Measurements from ENCODE around the gene CREBRF. TPM values are rescaled to one million over a fixed set of nuclear protein-coding genes. Genes with fewer than 3 reads are reported as not detected.

Gene CREBRF
- total and polyA plus RNA-seq, 4 experiments from 2014 or later: 54.8 to 102 (median 97.3) TPM

GRCh38 chr5:173035904-173036707 lies 20.0 kb upstream of the CREBRF start:
- Mint-ChIP-seq H3K27me3 (no peaks in the 10 kb centered on the region), H3K4me3 (peak overlapping the region; percentile 80 to 95 (median 86)), H3K9me3 (peaks cover 0 to 2% (median 0%) of the 10 kb centered on the region in 8 donors), H3K27ac (peak overlapping the region; percentile 90 to 97 (median 95)), H3K4me1 (peaks cover 39 to 64% (median 54%) of the 10 kb centered on the region in 4 donors), H3K36me3 (peaks cover 3 to 13% of the 10 kb centered on the region in 2 donors)
- peak in 1 of 5 donors; percentile 40 for DNase-seq
- peak overlapping the region; percentile 71 for H3K27ac ChIP-seq (ENCODE audit: low read depth, low read length)
- intact Hi-C loops (cut with micrococcal nuclease): loop anchor here (1.0 to 2.0 kb wide), 2 partner anchors 19 to 51 kb away; no protein-coding TSS in a partner anchor
- peaks cover 6% of the 10 kb centered on the region for H3K36me3 ChIP-seq (ENCODE audit: insufficient read depth, low read length)
- H3K4me1 ChIP-seq (ENCODE audit: insufficient read depth, low read length): peaks cover 46% of the 10 kb centered on the region
- no peaks in the 10 kb centered on the region for H3K9me3 ChIP-seq (ENCODE audit: control insufficient read depth in 1 of 2, low read length in 2 of 2)
- H3K4me3 ChIP-seq (ENCODE audit: low read length in 2 of 2): peak overlapping the region; percentile 44 to 47
- no peaks in the 10 kb centered on the region for H3K27me3 ChIP-seq (ENCODE audit: insufficient read depth, low read length)
- POLR2A ChIA-PET (ENCODE audit: partially characterized antibody): interaction anchor here (1.0 to 3.0 kb wide), 9 partner anchors 8 to 264 kb away, joined by 3 to 37 read pairs (median 6); partner anchors contain the start of genes ATP6V0E1, BNIP1 and RPL26L1
- CTCF ChIA-PET (ENCODE audit: partially characterized antibody): interaction anchor here (1.0 to 2.2 kb wide), 7 partner anchors 13 to 743 kb away, joined by 3 to 18 read pairs (median 4); partner anchors contain the start of genes ATP6V0E1 and BNIP1

GRCh38 chr5:173039188-173039587 lies 17.0 kb upstream of the CREBRF start:
- intact Hi-C loops (cut with micrococcal nuclease): no loop called here
- H3K27me3 Mint-ChIP-seq: no peaks in the 10 kb centered on the region
- no peak overlapping the region for H3K4me3 Mint-ChIP-seq
- Histone ChIP-seq H3K4me1 (ENCODE audit: insufficient read depth, low read length) (peaks cover 42% of the 10 kb centered on the region), H3K27me3 (ENCODE audit: insufficient read depth, low read length) (no peaks in the 10 kb centered on the region), H3K27ac (ENCODE audit: low read depth, low read length) (no peak overlapping the region), H3K9me3 (ENCODE audit: control insufficient read depth in 1 of 2, low read length in 2 of 2) (no peaks in the 10 kb centered on the region), H3K36me3 (ENCODE audit: insufficient read depth, low read length) (peaks cover 6% of the 10 kb centered on the region), H3K4me3 (ENCODE audit: low read length in 2 of 2) (no peak overlapping the region)
- peaks cover 34 to 58% (median 48%) of the 10 kb centered on the region in 4 donors for H3K4me1 Mint-ChIP-seq
- POLR2A ChIA-PET (ENCODE audit: partially characterized antibody): interaction anchor here (0.7 to 2.2 kb wide), 3 partner anchors 10 to 18 kb away, joined by 3 to 5 read pairs (median 3); no protein-coding TSS in a partner anchor
- peaks cover 3 to 10% of the 10 kb centered on the region in 2 donors for H3K36me3 Mint-ChIP-seq
- H3K27ac Mint-ChIP-seq: peak overlapping the region in 6 of 7 donors; percentile 20 to 96 (median 80)
- CTCF ChIA-PET (ENCODE audit: partially characterized antibody): interaction anchor here (2.0 kb wide), 1 partner anchor 18 kb away, joined by 7 read pairs; no protein-coding TSS in a partner anchor
- DNase-seq: no peak
- H3K9me3 Mint-ChIP-seq: peaks cover 0 to 2% (median 0%) of the 10 kb centered on the region in 8 donors

DNA sequence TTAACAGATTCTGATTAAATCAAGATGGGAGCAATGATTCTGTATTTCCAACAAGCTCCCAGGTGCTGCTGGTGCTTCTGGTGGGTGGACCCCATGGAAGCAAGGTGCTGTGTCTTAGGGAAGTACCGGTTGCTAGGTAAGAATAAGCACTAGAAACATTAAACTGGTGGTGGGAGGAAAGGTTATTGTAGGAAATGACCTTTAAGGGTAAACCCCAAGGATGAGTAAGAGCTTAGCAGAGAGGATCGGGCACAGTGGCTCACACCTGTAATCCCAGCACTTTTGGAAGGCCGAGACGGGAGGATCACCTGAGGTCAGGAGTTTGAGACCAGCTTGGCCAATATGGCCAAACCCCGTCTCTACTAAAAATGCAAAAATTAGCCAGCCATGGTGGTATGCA lies 16.2 kb upstream of the CREBRF start:
- Histone ChIP-seq H3K4me1 (ENCODE audit: insufficient read depth, low read length) (peaks cover 34% of the 10 kb centered on the region), H3K36me3 (ENCODE audit: insufficient read depth, low read length) (peaks cover 1% of the 10 kb centered on the region), H3K27ac (ENCODE audit: low read depth, low read length) (no peak overlapping the region), H3K4me3 (ENCODE audit: low read length in 2 of 2) (no peak overlapping the region), H3K27me3 (ENCODE audit: insufficient read depth, low read length) (no peaks in the 10 kb centered on the region), H3K9me3 (ENCODE audit: control insufficient read depth in 1 of 2, low read length in 2 of 2) (no peaks in the 10 kb centered on the region)
- no peak for DNase-seq
- intact Hi-C loops (cut with micrococcal nuclease): no loop called here
- POLR2A ChIA-PET (ENCODE audit: partially characterized antibody): interaction anchor here (1.3 to 2.2 kb wide), 3 partner anchors 10 to 17 kb away, joined by 3 to 5 read pairs (median 5); no protein-coding TSS in a partner anchor
- H3K27ac Mint-ChIP-seq: peak overlapping the region; percentile 2 to 96 (median 78)
- H3K9me3 Mint-ChIP-seq: peaks cover 0 to 2% (median 0%) of the 10 kb centered on the region in 8 donors
- CTCF ChIA-PET (ENCODE audit: partially characterized antibody): interaction anchor here (1.5 to 2.0 kb wide), 2 partner anchors 10 to 18 kb away, joined by 6 to 7 read pairs; no protein-coding TSS in a partner anchor
- peak overlapping the region in 1 of 8 donors; percentile 30 for H3K4me3 Mint-ChIP-seq
- peaks cover 26 to 50% (median 40%) of the 10 kb centered on the region in 4 donors for H3K4me1 Mint-ChIP-seq
- no peaks in the 10 kb centered on the region for H3K27me3 Mint-ChIP-seq
- peaks cover 0 to 3% of the 10 kb centered on the region in 2 donors for H3K36me3 Mint-ChIP-seq

DNA sequence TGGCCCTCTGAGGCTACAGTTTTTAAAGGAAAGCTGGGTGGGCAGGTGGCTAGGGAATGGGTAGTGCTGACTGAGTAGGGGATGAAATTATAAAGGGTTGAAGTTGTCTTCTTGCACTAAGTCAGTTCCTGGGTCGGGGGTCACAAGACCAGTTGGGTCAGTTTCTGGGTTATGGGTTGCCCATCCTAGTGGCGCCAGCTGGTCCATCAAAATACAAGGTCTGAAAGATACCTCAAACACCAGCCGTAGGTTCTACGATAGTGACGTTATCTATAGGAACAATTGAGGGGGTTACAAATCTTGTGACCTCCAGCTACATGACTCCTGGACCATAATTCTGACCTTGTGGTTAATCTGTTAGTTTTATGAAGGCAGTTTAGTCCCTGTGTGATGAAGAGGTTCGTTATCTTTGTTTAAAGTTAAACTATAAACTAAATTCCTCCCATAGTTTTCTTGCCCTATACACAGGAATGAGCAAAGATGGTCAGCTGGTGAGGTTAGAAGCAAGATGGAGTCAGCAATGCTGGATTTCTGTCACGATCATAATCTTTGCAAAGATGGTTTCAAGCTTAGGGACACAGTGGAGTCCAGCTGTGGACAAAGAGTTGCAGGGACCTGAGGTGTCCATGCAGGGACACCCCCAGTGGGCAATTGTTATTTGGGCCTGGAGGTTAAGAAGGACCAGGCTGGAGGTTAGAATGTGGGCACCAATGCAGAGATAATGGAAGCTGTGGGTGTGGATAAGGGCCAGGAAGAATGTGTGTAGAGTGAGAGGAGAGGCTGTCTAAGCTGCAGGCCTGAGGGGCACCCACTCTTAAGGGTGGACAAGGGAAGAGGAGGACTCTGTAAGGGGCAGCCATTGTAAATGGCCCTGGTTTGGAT lies 14.0 kb upstream of the CREBRF start:
- DNase-seq: no peak
- Mint-ChIP-seq H3K4me1 (peaks cover 12 to 29% (median 21%) of the 10 kb centered on the region in 4 donors), H3K36me3 (no peaks in the 10 kb centered on the region), H3K27ac (peak overlapping the region in 4 of 7 donors; percentile 14 to 77 (median 47)), H3K27me3 (no peaks in the 10 kb centered on the region), H3K4me3 (no peak overlapping the region), H3K9me3 (no peaks in the 10 kb centered on the region)
- Histone ChIP-seq H3K9me3 (ENCODE audit: control insufficient read depth in 1 of 2, low read length in 2 of 2) (no peaks in the 10 kb centered on the region), H3K27ac (ENCODE audit: low read depth, low read length) (no peak overlapping the region), H3K27me3 (ENCODE audit: insufficient read depth, low read length) (no peaks in the 10 kb centered on the region), H3K36me3 (ENCODE audit: insufficient read depth, low read length) (no peaks in the 10 kb centered on the region), H3K4me1 (ENCODE audit: insufficient read depth, low read length) (peaks cover 12% of the 10 kb centered on the region), H3K4me3 (ENCODE audit: low read length in 2 of 2) (no peak overlapping the region)
- POLR2A ChIA-PET (ENCODE audit: partially characterized antibody): interaction anchor here (1.1 kb wide), 1 partner anchor 15 kb away, joined by 5 read pairs; no protein-coding TSS in a partner anchor
- intact Hi-C loops (cut with micrococcal nuclease): no loop called here
- CTCF ChIA-PET (ENCODE audit: partially characterized antibody): interaction anchor here (0.9 to 1.6 kb wide), 2 partner anchors 11 to 15 kb away, joined by 3 to 5 read pairs; no protein-coding TSS in a partner anchor

- Mint-ChIP-seq H3K9me3 (no peaks in the 10 kb centered on the region), H3K27me3 (no peaks in the 10 kb centered on the region), H3K36me3 (no peaks in the 10 kb centered on the region), H3K4me1 (peaks cover 11 to 25% (median 16%) of the 10 kb centered on the region in 4 donors), H3K4me3 (no peak overlapping the region), H3K27ac (no peak overlapping the region)
- Histone ChIP-seq H3K36me3 (ENCODE audit: insufficient read depth, low read length) (no peaks in the 10 kb centered on the region), H3K4me1 (ENCODE audit: insufficient read depth, low read length) (peaks cover 7% of the 10 kb centered on the region), H3K27ac (ENCODE audit: low read depth, low read length) (no peak overlapping the region), H3K4me3 (ENCODE audit: low read length in 2 of 2) (no peak overlapping the region), H3K27me3 (ENCODE audit: insufficient read depth, low read length) (no peaks in the 10 kb centered on the region), H3K9me3 (ENCODE audit: control insufficient read depth in 1 of 2, low read length in 2 of 2) (no peaks in the 10 kb centered on the region)
- DNase-seq: no peak
- intact Hi-C loops (cut with micrococcal nuclease): no loop called here
- POLR2A ChIA-PET (ENCODE audit: partially characterized antibody): interaction anchor here (0.6 to 1.1 kb wide), 2 partner anchors 14 to 61 kb away, joined by 4 to 5 read pairs; no protein-coding TSS in a partner anchor
- CTCF ChIA-PET (ENCODE audit: partially characterized antibody): interaction anchor here (0.9 to 1.6 kb wide), 2 partner anchors 10 to 15 kb away, joined by 3 to 5 read pairs; no protein-coding TSS in a partner anchor
Measured at GRCh38 chr5:173042763-173043107, 13.4 kb upstream of the CREBRF start.

GRCh38 chr5:173045474-173045873 lies 10.7 kb upstream of the CREBRF start:
- H3K27ac Mint-ChIP-seq: no peak overlapping the region
- intact Hi-C loops (cut with micrococcal nuclease): no loop called here
- Histone ChIP-seq H3K27ac (ENCODE audit: low read depth, low read length) (no peak overlapping the region), H3K4me1 (ENCODE audit: insufficient read depth, low read length) (no peaks in the 10 kb centered on the region), H3K27me3 (ENCODE audit: insufficient read depth, low read length) (no peaks in the 10 kb centered on the region), H3K36me3 (ENCODE audit: insufficient read depth, low read length) (no peaks in the 10 kb centered on the region), H3K4me3 (ENCODE audit: low read length in 2 of 2) (no peak overlapping the region), H3K9me3 (ENCODE audit: control insufficient read depth in 1 of 2, low read length in 2 of 2) (no peaks in the 10 kb centered on the region)
- H3K27me3 Mint-ChIP-seq: no peaks in the 10 kb centered on the region
- CTCF ChIA-PET (ENCODE audit: partially characterized antibody): interaction anchor here (0.6 to 1.2 kb wide), 2 partner anchors 11 to 71 kb away, joined by 3 read pairs; no protein-coding TSS in a partner anchor
- no peak overlapping the region for H3K4me3 Mint-ChIP-seq
- DNase-seq: no peak
- no peaks in the 10 kb centered on the region for H3K9me3 Mint-ChIP-seq
- POLR2A ChIA-PET (ENCODE audit: partially characterized antibody): interaction anchor here (2.2 kb wide), 1 partner anchor 10 kb away, joined by 6 read pairs; no protein-coding TSS in a partner anchor
- peaks cover 0 to 5% (median 3%) of the 10 kb centered on the region in 4 donors for H3K4me1 Mint-ChIP-seq
- no peaks in the 10 kb centered on the region for H3K36me3 Mint-ChIP-seq
